WTC11 (cell line): ENCODE data around the gene RETREG1. TPM values are rescaled to one million over a fixed set of nuclear protein-coding genes. Genes with fewer than 3 reads are reported as not detected.

ENCODE experiments used
- ATAC-seq: fragments of 200-7000 bp; cut with Tn5 transposase; 2 replicates; pipeline ENCODE4 v1.10.0; 2021; ENCODE audit warnings: mild to moderate bottlenecking, moderate library complexity
- CTCF ChIA-PET: fragments of 300-600 bp; sonication (Branson Sonifier 250); formaldehyde crosslinking; loops from one replicate; lab custom pipeline; 2021; ENCODE audit warnings: antibody characterized with exemption; lab: Charles Lee
- POLR2A ChIA-PET: fragments of 350-600 bp; sonication (Branson Sonifier 250); formaldehyde crosslinking; loops from one replicate; lab custom pipeline; 2021; ENCODE audit warnings: antibody characterized with exemption; lab: Charles Lee
- DNase-seq: peaks from one replicate; pipeline ENCODE4 v3.0.0; 2021; ENCODE audit warnings: low spot score
- H3K27ac Mint-ChIP-seq: 2 replicates; pipeline ENCODE4 v1.8.0; 2021; ENCODE audit warnings: mixed read lengths
- H3K27me3 Mint-ChIP-seq: 2 replicates; pipeline ENCODE4 v1.8.0; 2021; ENCODE audit warnings: low read depth, mild to moderate bottlenecking, moderate library complexity, mixed read lengths
- H3K36me3 Mint-ChIP-seq: 2 replicates; pipeline ENCODE4 v1.8.0; 2021; ENCODE audit warnings: mixed read lengths
- H3K4me1 Mint-ChIP-seq: 2 replicates; pipeline ENCODE4 v1.8.0; 2022; ENCODE audit warnings: mixed read lengths
- H3K4me3 Mint-ChIP-seq: 2 replicates; pipeline ENCODE4 v1.8.0; 2021; ENCODE audit warnings: mild to moderate bottlenecking, moderate library complexity, mixed read lengths
- H3K9me3 Mint-ChIP-seq: 2 replicates; pipeline ENCODE4 v1.8.0; 2021; ENCODE audit warnings: mixed read lengths
- ATF6 ChIP-seq: sonication (generic); formaldehyde crosslinking; IDR thresholded peaks from 2 replicates; pipeline ENCODE4 v1.8.1; 2023; ENCODE audit warnings: mild to moderate bottlenecking, missing genetic modification reagents
- CBFB ChIP-seq: sonication (generic); formaldehyde crosslinking; IDR thresholded peaks from 2 replicates; pipeline ENCODE4 v1.8.1; 2022; ENCODE audit warnings: mild to moderate bottlenecking, low read depth, missing genetic modification reagents
- CREB1 ChIP-seq: sonication (generic); formaldehyde crosslinking; IDR thresholded peaks from 2 replicates; pipeline ENCODE4 v1.8.0; 2023; ENCODE audit warnings: mild to moderate bottlenecking, missing genetic modification reagents
- EMX1 ChIP-seq: fragments of 250-450 bp; sonication (Bioruptor Pico); IDR thresholded peaks from 2 replicates; pipeline ENCODE4 v1.8.0; 2021; ENCODE audit warnings: mild to moderate bottlenecking
- FOXK1 ChIP-seq: sonication (generic); formaldehyde crosslinking; IDR thresholded peaks from 2 replicates; pipeline ENCODE4 v1.8.0; 2022; ENCODE audit warnings: mild to moderate bottlenecking, moderate library complexity, missing genetic modification reagents
- FOXP1 ChIP-seq: sonication (generic); formaldehyde crosslinking; IDR thresholded peaks from 2 replicates; pipeline ENCODE4 v1.8.0; 2022; ENCODE audit warnings: missing genetic modification reagents, mild to moderate bottlenecking, moderate library complexity, borderline replicate concordance
- FOXP4 ChIP-seq: sonication (generic); formaldehyde crosslinking; IDR thresholded peaks from 2 replicates; pipeline ENCODE4 v1.8.0; 2022; ENCODE audit warnings: mild to moderate bottlenecking, missing genetic modification reagents
- MXD4 ChIP-seq: fragments of 250-450 bp; sonication (Bioruptor Pico); IDR thresholded peaks from 2 replicates; pipeline ENCODE4 v1.8.0; 2021; ENCODE audit warnings: mild to moderate bottlenecking, moderate library complexity, borderline replicate concordance
- MYBL2 ChIP-seq: sonication (generic); formaldehyde crosslinking; IDR thresholded peaks from 2 replicates; pipeline ENCODE4 v1.8.1; 2023; ENCODE audit warnings: mild to moderate bottlenecking, moderate library complexity, missing genetic modification reagents
- NFATC4 ChIP-seq: fragments of 250-450 bp; sonication (Bioruptor Pico); IDR thresholded peaks from 2 replicates; pipeline ENCODE4 v1.9.0; 2021; ENCODE audit warnings: mild to moderate bottlenecking
- NFYB ChIP-seq: sonication (generic); formaldehyde crosslinking; conservative IDR thresholded peaks from 2 replicates; pipeline ENCODE4 v1.8.0; 2022; ENCODE audit warnings: low read depth, missing genetic modification reagents
- PRRX2 ChIP-seq: fragments of 250-450 bp; sonication (Bioruptor Pico); IDR thresholded peaks from 2 replicates; pipeline ENCODE4 v1.8.0; 2021; ENCODE audit warnings: mild to moderate bottlenecking
- RORB ChIP-seq: fragments of 250-450 bp; sonication (Bioruptor Pico); IDR thresholded peaks from 2 replicates; pipeline ENCODE4 v1.9.0; 2021; ENCODE audit warnings: mild to moderate bottlenecking
- ZBTB21 ChIP-seq: sonication (generic); formaldehyde crosslinking; IDR thresholded peaks from 2 replicates; pipeline ENCODE4 v1.8.1; 2023; ENCODE audit warnings: mild to moderate bottlenecking, missing genetic modification reagents, borderline replicate concordance
- ZNF121 ChIP-seq: sonication (generic); formaldehyde crosslinking; IDR thresholded peaks from 2 replicates; pipeline ENCODE4 v1.8.0; 2023; ENCODE audit warnings: missing genetic modification reagents
- ZNF263 ChIP-seq: sonication (generic); formaldehyde crosslinking; IDR thresholded peaks from 2 replicates; pipeline ENCODE4 v1.8.1; 2022; ENCODE audit warnings: low read depth, mild to moderate bottlenecking, moderate library complexity, missing genetic modification reagents
- ZNF317 ChIP-seq: sonication (generic); formaldehyde crosslinking; IDR thresholded peaks from 2 replicates; pipeline ENCODE4 v1.8.1; 2023; ENCODE audit warnings: low read depth, mild to moderate bottlenecking, moderate library complexity, missing genetic modification reagents, borderline replicate concordance
- ZNF396 ChIP-seq: fragments of 250-450 bp; sonication (Bioruptor Pico); IDR thresholded peaks from 2 replicates; pipeline ENCODE4 v1.8.0; 2021; ENCODE audit warnings: mild to moderate bottlenecking, moderate library complexity, borderline replicate concordance
- ZNF425 ChIP-seq: fragments of 250-450 bp; sonication (Bioruptor Pico); conservative IDR thresholded peaks from 2 replicates; pipeline ENCODE4 v1.9.0; 2021; ENCODE audit warnings: mild to moderate bottlenecking
- ZNF671 ChIP-seq: fragments of 250-450 bp; sonication (Bioruptor Pico); IDR thresholded peaks from 2 replicates; pipeline ENCODE4 v1.8.0; 2021; ENCODE audit warnings: mild to moderate bottlenecking
- total RNA-seq: library from RNA; stranded (reverse); gene quantifications from 3 replicates; pipeline ENCODE4 v1.2.3, GENCODE V29; 2021
- TF ChIP-seq, protein P1 (sequence below): sonication (generic); formaldehyde crosslinking; IDR thresholded peaks from 2 replicates; pipeline ENCODE4 v1.8.0; 2022; ENCODE audit warnings: mild to moderate bottlenecking, missing genetic modification reagents
- TF ChIP-seq, protein P2 (sequence below): sonication (generic); formaldehyde crosslinking; conservative IDR thresholded peaks from 2 replicates; pipeline ENCODE4 v1.8.1; 2022; ENCODE audit warnings: mild to moderate bottlenecking, missing genetic modification reagents
- TF ChIP-seq, protein P3 (sequence below): fragments of 250-450 bp; sonication (Bioruptor Pico); IDR thresholded peaks from 2 replicates; pipeline ENCODE4 v1.9.0; 2021; ENCODE audit warnings: mild to moderate bottlenecking, borderline replicate concordance
- TF ChIP-seq, protein P4 (sequence below): fragments of 250-450 bp; sonication (Bioruptor Pico); IDR thresholded peaks from 2 replicates; pipeline ENCODE4 v1.9.0; 2021; ENCODE audit warnings: moderate library complexity, mild to moderate bottlenecking, inconsistent platforms, borderline replicate concordance

Gene RETREG1
- total RNA-seq, 1 experiment from 2014 or later: 2.2 TPM

DNA sequence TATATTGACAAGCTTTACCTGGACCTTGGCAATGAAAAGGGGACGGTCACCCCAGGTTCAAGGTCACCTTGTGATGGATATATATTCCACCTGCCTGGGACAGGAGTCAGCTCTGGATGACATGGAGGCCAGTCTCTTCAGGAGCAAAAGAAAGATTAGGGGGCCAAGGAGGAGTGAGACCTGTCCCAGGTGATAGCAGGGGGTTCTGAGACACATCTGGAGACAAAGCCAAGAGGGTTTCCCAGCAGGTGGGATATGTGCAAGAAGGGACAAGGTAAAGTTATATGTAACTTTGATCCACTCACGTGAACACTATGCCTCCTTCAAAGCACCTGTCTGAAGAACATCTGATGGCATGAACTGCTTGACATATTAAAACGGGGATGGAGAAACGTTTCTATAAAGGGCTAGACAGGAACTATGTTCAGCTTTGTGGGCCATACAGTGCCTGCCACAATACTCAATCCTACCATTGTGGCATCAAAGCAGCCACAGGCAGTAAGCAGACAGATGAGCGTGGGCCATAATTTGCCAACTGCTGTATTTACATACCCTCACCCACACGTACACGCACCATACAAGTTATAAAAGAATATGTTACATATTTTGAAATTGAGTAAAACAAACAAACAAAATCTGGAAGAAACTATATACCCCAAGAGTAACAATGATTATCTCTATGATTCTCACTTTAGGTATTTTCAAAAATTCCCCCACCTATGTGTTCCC is 88.3 kb downstream of the RETREG1 start:
- no peak for ATAC-seq
- CTCF ChIA-PET: interaction anchor here (0.8 kb wide), 1 partner anchor 22 kb away, joined by 3 read pairs; no protein-coding TSS in a partner anchor
- H3K27me3 Mint-ChIP-seq: no peaks in the 10 kb centered on the region
- POLR2A ChIA-PET: no interaction called here
- H3K36me3 Mint-ChIP-seq: no peaks in the 10 kb centered on the region
- H3K4me1 Mint-ChIP-seq: no peaks in the 10 kb centered on the region
- no peak overlapping the region for H3K4me3 Mint-ChIP-seq
- no peak for DNase-seq
- H3K9me3 Mint-ChIP-seq: no peaks in the 10 kb centered on the region
- H3K27ac Mint-ChIP-seq: no peak overlapping the region
- TF ChIP-seq ZBTB21 (CRISPR knock-in tag) (no peak), MYBL2 (CRISPR knock-in tag) (no peak), ZNF317 (CRISPR knock-in tag) (no peak), RORB (CRISPR knock-in tag) (no peak), MXD4 (CRISPR knock-in tag) (no peak), ZNF396 (CRISPR knock-in tag) (no peak), ZNF263 (CRISPR knock-in tag) (no peak), CREB1 (CRISPR knock-in tag) (no peak), NFATC4 (no peak), FOXK1 (CRISPR knock-in tag) (no peak), ZNF425 (CRISPR knock-in tag) (0 out of 2 replicates have a peak, but pooled peaks have one; percentile 50), NFYB (CRISPR knock-in tag) (no peak), PRRX2 (0 out of 2 replicates have a peak, but pooled peaks have one; percentile 64), EMX1 (CRISPR knock-in tag) (0 out of 2 replicates have a peak, but pooled peaks have one; percentile 41), ZNF121 (CRISPR knock-in tag) (no peak), ZNF671 (CRISPR knock-in tag) (peak; percentile 81; the same call in 1 of the 2 replicates)
- TF ChIP-seq, protein P1, sequence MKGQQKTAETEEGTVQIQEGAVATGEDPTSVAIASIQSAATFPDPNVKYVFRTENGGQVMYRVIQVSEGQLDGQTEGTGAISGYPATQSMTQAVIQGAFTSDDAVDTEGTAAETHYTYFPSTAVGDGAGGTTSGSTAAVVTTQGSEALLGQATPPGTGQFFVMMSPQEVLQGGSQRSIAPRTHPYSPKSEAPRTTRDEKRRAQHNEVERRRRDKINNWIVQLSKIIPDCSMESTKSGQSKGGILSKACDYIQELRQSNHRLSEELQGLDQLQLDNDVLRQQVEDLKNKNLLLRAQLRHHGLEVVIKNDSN (CRISPR knock-in tag): no peak
- TF ChIP-seq, protein P2, sequence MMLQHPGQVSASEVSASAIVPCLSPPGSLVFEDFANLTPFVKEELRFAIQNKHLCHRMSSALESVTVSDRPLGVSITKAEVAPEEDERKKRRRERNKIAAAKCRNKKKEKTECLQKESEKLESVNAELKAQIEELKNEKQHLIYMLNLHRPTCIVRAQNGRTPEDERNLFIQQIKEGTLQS (CRISPR knock-in tag): no peak
- TF ChIP-seq, protein P3, sequence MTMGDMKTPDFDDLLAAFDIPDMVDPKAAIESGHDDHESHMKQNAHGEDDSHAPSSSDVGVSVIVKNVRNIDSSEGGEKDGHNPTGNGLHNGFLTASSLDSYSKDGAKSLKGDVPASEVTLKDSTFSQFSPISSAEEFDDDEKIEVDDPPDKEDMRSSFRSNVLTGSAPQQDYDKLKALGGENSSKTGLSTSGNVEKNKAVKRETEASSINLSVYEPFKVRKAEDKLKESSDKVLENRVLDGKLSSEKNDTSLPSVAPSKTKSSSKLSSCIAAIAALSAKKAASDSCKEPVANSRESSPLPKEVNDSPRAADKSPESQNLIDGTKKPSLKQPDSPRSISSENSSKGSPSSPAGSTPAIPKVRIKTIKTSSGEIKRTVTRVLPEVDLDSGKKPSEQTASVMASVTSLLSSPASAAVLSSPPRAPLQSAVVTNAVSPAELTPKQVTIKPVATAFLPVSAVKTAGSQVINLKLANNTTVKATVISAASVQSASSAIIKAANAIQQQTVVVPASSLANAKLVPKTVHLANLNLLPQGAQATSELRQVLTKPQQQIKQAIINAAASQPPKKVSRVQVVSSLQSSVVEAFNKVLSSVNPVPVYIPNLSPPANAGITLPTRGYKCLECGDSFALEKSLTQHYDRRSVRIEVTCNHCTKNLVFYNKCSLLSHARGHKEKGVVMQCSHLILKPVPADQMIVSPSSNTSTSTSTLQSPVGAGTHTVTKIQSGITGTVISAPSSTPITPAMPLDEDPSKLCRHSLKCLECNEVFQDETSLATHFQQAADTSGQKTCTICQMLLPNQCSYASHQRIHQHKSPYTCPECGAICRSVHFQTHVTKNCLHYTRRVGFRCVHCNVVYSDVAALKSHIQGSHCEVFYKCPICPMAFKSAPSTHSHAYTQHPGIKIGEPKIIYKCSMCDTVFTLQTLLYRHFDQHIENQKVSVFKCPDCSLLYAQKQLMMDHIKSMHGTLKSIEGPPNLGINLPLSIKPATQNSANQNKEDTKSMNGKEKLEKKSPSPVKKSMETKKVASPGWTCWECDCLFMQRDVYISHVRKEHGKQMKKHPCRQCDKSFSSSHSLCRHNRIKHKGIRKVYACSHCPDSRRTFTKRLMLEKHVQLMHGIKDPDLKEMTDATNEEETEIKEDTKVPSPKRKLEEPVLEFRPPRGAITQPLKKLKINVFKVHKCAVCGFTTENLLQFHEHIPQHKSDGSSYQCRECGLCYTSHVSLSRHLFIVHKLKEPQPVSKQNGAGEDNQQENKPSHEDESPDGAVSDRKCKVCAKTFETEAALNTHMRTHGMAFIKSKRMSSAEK: no peak

- H3K27me3 Mint-ChIP-seq: no peaks in the 10 kb centered on the region; the same call in 1 of the 2 replicates
- no peaks in the 10 kb centered on the region for H3K9me3 Mint-ChIP-seq
- ChIA-PET CTCF (no interaction called here), POLR2A (no interaction called here)
- H3K27ac Mint-ChIP-seq: no peak overlapping the region
- no peak for DNase-seq
- no peak for ATAC-seq
- no peaks in the 10 kb centered on the region for H3K36me3 Mint-ChIP-seq
- no peak overlapping the region for H3K4me3 Mint-ChIP-seq
- H3K4me1 Mint-ChIP-seq: no peaks in the 10 kb centered on the region
- no peak for TF ChIP-seq FOXP4
- no peak for TF ChIP-seq ATF6 (CRISPR knock-in tag)
- TF ChIP-seq MXD4 (CRISPR knock-in tag): no peak
- TF ChIP-seq CBFB (CRISPR knock-in tag): no peak
- no peak for TF ChIP-seq FOXP1 (CRISPR knock-in tag)
- TF ChIP-seq, protein P4, sequence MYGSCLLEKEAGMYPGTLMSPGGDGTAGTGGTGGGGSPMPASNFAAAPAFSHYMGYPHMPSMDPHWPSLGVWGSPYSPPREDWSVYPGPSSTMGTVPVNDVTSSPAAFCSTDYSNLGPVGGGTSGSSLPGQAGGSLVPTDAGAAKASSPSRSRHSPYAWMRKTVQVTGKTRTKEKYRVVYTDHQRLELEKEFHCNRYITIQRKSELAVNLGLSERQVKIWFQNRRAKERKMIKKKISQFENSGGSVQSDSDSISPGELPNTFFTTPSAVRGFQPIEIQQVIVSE (CRISPR knock-in tag): no peak
Measured at GRCh38 chr5:16525651-16526050, 91.1 kb downstream of the RETREG1 start.
